ENCODE results near the gene DEPP1.

DEPP1 gene

DNA sequence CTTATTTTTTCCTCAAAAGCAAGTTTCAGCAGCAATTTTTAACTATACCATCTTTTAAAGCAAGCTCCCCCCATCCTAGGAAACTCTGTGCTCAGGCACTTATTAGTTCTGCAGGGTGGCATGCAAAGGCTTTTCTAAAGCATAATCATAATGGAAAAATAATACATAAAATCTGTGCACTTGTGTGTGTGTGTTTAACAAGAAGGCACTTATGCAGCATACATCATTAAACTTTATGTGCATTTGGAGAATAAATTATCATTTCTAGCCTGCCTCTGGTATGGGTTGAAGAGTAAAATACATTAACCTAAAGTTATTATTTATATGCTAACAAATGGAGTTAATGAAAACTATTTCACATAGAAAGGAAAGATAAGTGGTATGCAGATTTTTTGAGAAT is 24.6 kb downstream of the DEPP1 start:
- Histone ChIP-seq H3K79me2 (ENCODE audit: control insufficient read depth, low read length) (peaks cover 9% of the 10 kb centered on the region), H3K4me2 (ENCODE audit: low read length) (no peak overlapping the region)

DNA sequence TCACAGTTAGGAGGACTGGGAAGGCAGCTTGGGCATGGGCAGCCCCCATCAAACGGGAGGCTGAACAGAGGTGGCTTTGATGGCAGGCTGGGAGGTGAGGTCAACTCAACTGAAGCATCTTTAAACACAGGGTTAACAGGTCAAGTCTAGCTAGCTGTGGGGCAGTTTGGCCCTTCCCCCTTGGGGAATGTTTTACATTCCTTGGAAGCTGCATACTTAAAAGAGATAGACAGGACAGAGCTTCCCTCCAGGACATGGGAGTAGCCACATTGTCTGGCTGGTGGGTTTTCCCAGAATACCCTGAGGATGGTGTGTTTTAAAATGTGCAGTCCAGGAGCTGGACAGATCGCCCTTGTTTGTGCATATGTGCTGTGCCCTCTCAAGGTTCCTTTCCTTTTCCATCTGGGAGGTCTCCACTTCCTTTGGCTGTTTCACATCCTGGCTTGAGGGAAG is 25.8 kb downstream of the DEPP1 start:
- Histone ChIP-seq H3K79me2 (ENCODE audit: control insufficient read depth, low read length) (no peaks in the 10 kb centered on the region), H3K36me3 (ENCODE audit: control insufficient read depth, low read length) (no peaks in the 10 kb centered on the region), H3K4me2 (ENCODE audit: low read length) (no peak overlapping the region), H3F3A (ENCODE audit: control insufficient read depth, insufficient read depth) (no peaks in the 10 kb centered on the region), H3K27me3 (ENCODE audit: control insufficient read depth, low read length) (no peaks in the 10 kb centered on the region), H3K4me1 (ENCODE audit: control insufficient read depth, low read length) (peaks cover 19% of the 10 kb centered on the region), H3K9me2 (replicated peaks; ENCODE audit: control insufficient read depth, low read length) (no peaks in the 10 kb centered on the region), H3K9me3 (ENCODE audit: control insufficient read depth, insufficient read depth, low read length) (no peaks in the 10 kb centered on the region), H3K4me3 (ENCODE audit: low read length) (no peak overlapping the region), H3K27ac (ENCODE audit: low read depth, low read length) (no peak overlapping the region), H4K20me1 (ENCODE audit: control insufficient read depth, insufficient read depth, low read depth, low read length) (no peaks in the 10 kb centered on the region)
- TF ChIP-seq CTCF (IDR thresholded peaks at IDR 0.05; ENCODE audit: low read depth, low read length, poor library complexity, severe bottlenecking) (no peak), EZH2phosphoT487 (IDR thresholded peaks at IDR 0.05; ENCODE audit: borderline replicate concordance, low read length) (no peak)

More for the DNA sequence above, 24.6 kb downstream of the DEPP1 start:
- H4K20me1 ChIP-seq (ENCODE audit: control insufficient read depth, insufficient read depth, low read depth, low read length): no peaks in the 10 kb centered on the region
- no peak overlapping the region for H3K4me3 ChIP-seq (ENCODE audit: low read length)
- no peak for TF ChIP-seq CTCF (IDR thresholded peaks at IDR 0.05; ENCODE audit: low read depth, low read length, poor library complexity, severe bottlenecking)
- no peak for TF ChIP-seq EZH2phosphoT487 (IDR thresholded peaks at IDR 0.05; ENCODE audit: borderline replicate concordance, low read length)
- H3K27ac ChIP-seq (ENCODE audit: low read depth, low read length): no peak overlapping the region
- no peaks in the 10 kb centered on the region for H3K9me2 ChIP-seq (replicated peaks; ENCODE audit: control insufficient read depth, low read length)
- no peaks in the 10 kb centered on the region for H3K27me3 ChIP-seq (ENCODE audit: control insufficient read depth, low read length)
- H3K9me3 ChIP-seq (ENCODE audit: control insufficient read depth, insufficient read depth, low read length): no peaks in the 10 kb centered on the region
- H3F3A ChIP-seq (ENCODE audit: control insufficient read depth, insufficient read depth): no peaks in the 10 kb centered on the region
- H3K4me1 ChIP-seq (ENCODE audit: control insufficient read depth, low read length): peaks cover 17% of the 10 kb centered on the region
- H3K36me3 ChIP-seq (ENCODE audit: control insufficient read depth, low read length): no peaks in the 10 kb centered on the region

GRCh38 chr10:44951576-44952226 is 26.9 kb downstream of the DEPP1 start:
- Histone ChIP-seq H3K79me2 (ENCODE audit: control insufficient read depth, low read length) (no peaks in the 10 kb centered on the region), H3K4me2 (ENCODE audit: low read length) (no peak overlapping the region), H3K27ac (ENCODE audit: low read depth, low read length) (no peak overlapping the region), H3K9me2 (replicated peaks; ENCODE audit: control insufficient read depth, low read length) (no peaks in the 10 kb centered on the region), H3F3A (ENCODE audit: control insufficient read depth, insufficient read depth) (no peaks in the 10 kb centered on the region), H3K4me1 (ENCODE audit: control insufficient read depth, low read length) (peaks cover 24% of the 10 kb centered on the region), H4K20me1 (ENCODE audit: control insufficient read depth, insufficient read depth, low read depth, low read length) (no peaks in the 10 kb centered on the region), H3K9me3 (ENCODE audit: control insufficient read depth, insufficient read depth, low read length) (no peaks in the 10 kb centered on the region), H3K27me3 (ENCODE audit: control insufficient read depth, low read length) (no peaks in the 10 kb centered on the region), H3K4me3 (ENCODE audit: low read length) (no peak overlapping the region), H3K36me3 (ENCODE audit: control insufficient read depth, low read length) (no peaks in the 10 kb centered on the region)
- TF ChIP-seq CTCF (IDR thresholded peaks at IDR 0.05; ENCODE audit: low read depth, low read length, poor library complexity, severe bottlenecking) (no peak), EZH2phosphoT487 (IDR thresholded peaks at IDR 0.05; ENCODE audit: borderline replicate concordance, low read length) (no peak)
